ENCODE results near the gene RPS6KB1.
"Not testable (repeated sequence)": the region's sequence is repeated elsewhere in the genome, so short reads cannot be mapped to it uniquely, and the experiment has no call there.

RPS6KB1 gene

GRCh38 chr17:59892924-59893675 lies at the start of gene RPS6KB1, which contains the start of gene TUBD1:
RPS6KB1 (plus strand) TSS chr17:59893121; CDS start chr17:59893185, 64 bp downstream.
TUBD1 (minus strand) TSS chr17:59892943; CDS start chr17:59891002, 1,941 bp downstream.
- in situ Hi-C loops (cut with HindIII; ENCODE audit: low sequenced_read_pairs) = no loop called here

DNA sequence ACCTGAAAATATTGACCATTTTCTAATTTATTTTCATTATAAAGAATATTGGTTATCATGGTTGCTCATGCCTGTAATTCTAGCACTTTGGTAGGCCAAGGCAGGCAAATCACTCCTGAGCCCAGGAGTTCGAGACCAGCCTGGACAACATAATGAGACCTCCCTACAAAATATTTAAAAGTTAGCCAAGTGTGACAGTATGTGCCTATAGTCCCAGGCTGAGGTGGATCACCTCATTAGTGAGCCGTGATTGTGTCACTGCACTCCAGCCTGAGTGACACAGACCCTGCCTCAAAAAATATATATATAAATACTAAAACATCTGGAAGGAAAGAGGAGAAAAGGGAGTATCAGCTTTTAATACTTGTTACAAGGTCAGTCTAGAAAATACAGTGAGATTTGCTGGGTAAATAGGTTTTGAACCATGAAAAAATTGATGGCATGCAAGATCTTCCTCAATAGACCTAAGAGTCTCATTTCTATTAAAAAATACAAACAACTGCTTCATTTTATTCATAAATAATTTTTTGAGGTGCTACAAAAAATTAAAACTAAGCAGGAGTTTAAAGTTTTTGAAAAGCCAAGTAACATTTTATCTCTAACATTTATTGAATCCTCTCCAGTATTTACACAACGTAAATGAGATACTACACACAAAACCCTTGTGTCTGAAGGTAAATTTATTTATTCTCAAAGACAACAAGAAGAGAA lies 47.9 kb upstream of the RPS6KB1 start:
- in situ Hi-C loops (cut with HindIII; ENCODE audit: low sequenced_read_pairs) = loop anchor here (10.0 kb wide), 1 partner anchor 60 kb away; no protein-coding TSS in a partner anchor

- in situ Hi-C loops (cut with HindIII; ENCODE audit: low sequenced_read_pairs) = loop anchor here (10.0 kb wide), 1 partner anchor 61 kb away; no protein-coding TSS in a partner anchor
These were observed 47.1 kb upstream of the RPS6KB1 start for GRCh38 chr17:59845595-59846393.

DNA sequence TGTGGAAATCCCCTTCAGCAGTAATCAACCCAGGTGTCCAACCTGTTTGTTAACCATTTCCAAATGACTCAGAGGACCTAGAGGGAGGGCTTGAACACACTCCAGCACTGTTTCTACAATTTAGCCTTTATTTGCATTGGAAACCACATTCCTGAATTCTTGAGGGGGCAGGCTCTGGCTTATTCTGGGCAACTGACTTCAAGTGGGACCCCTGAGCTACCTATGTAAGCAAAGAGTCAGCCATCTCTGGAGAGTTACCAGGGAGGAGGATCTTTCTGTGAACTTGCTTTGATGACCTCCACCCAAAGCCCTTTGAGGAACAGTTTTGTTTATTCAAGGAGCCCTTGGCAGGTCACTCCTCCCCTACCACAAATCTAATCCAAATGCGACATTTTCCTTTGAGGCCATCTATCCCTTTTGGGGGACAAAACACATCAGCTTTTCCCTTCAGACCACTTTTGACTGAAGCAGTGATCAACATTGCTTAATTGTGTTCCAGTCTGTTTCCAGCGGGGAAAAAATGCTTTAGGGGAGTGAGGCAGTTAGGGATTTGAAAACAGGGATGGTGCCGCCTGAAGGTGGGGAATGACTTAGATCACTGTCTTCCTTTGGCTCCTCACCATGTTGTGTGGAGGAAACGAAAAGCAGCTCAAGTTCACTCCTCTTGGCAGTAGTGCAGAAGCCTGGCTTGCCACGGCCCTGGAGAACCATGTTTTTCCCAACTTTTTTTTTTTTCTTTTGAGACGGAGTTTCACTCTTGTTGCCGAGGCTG lies 46.3 kb upstream of the RPS6KB1 start:
- in situ Hi-C loops (cut with HindIII; ENCODE audit: low sequenced_read_pairs) = loop anchor here (10.0 kb wide), 1 partner anchor 62 kb away; no protein-coding TSS in a partner anchor

DNA sequence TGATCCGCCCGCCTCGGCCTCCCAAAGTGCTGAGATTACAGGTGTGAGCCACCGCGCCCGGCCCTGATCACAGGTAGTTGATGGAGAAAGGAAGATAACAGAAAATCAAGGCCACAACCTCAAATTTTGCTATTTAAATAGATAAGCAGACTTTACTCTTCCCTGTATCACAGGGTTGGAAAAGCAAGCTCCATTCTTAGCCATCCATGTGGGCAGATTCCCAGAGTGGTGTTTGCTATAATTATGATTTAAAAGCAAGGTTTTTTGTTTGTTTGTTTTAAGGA lies 44.6 kb upstream of the RPS6KB1 start:
- in situ Hi-C loops (cut with HindIII; ENCODE audit: low sequenced_read_pairs) = loop anchor here (10.0 kb wide), 1 partner anchor 64 kb away; no protein-coding TSS in a partner anchor

DNA sequence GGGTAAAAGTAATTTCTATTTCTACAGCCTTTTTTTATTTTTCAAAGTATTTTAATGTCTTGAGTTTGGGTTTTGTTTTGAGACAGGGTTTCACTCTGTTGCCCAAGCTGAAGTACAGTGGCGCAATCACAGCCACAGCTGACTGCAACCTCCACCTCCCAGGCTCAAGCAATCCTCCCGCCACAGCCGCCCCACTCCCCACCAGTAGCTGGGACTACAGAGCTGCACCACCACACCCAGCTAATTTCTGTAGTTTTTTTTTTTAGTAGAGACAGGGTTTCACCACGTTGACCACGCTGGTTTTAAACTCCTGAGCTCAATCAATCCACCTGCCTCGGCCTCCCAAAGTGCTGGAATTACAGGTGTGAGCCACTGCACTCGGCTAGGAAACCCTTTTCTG lies 44.1 kb upstream of the RPS6KB1 start:
- in situ Hi-C loops (cut with HindIII; ENCODE audit: low sequenced_read_pairs) = loop anchor here (10.0 kb wide), 1 partner anchor 64 kb away; no protein-coding TSS in a partner anchor

- in situ Hi-C loops (cut with HindIII; ENCODE audit: low sequenced_read_pairs) = not testable (repeated sequence)
These were observed 42.6 kb upstream of the RPS6KB1 start for GRCh38 chr17:59850311-59850710.

DNA sequence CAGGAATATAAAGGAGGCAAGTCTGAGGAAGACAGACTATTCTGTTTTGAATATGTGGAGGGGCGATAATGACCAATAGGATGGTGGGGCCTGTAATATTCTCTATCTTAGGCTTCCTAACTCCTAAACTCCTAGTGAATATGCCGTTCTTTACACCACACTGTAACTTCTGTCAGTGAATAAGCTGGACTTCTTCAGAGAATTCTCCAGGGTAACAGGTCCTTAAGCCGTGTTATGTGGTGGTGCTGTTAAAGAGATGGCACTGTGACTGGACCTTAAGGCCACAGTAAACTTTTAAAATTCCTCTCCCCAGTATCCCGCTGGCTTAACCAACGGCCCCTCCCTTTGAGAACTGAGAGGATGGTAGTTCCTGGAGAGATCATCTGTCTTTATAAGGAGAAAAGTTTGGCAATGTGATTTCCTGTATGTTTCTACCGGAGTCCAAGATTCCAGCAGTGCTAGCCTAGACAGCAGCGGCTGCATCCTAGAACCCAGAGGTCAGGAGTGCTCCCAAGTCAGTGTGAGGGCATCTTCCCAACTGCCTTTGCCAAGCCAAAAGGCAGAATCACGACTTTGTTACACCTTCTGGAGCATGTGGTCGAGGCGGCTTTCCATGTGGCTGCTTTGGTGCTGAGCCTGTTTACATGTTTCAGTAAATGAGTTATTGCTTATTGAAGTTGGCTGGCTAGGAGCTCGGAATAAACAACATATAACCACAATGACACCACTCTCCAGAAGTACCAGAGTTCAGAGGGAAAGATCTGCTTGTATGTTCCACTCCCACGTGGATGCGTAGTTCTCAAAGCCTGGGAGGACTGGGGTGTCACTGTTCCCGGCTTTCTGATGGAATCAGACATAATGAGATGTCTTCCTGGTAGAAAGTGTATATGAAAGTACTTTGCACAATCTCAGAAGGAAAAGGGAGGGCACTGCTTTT lies 41.2 kb upstream of the RPS6KB1 start:
- in situ Hi-C loops (cut with HindIII; ENCODE audit: low sequenced_read_pairs) = no loop called here

- in situ Hi-C loops (cut with HindIII; ENCODE audit: low sequenced_read_pairs) = not testable (repeated sequence)
These were observed 40.1 kb upstream of the RPS6KB1 start for GRCh38 chr17:59852847-59853167.

GRCh38 chr17:59853168-59853918 lies 39.6 kb upstream of the RPS6KB1 start:
- in situ Hi-C loops (cut with HindIII; ENCODE audit: low sequenced_read_pairs) = no loop called here

DNA sequence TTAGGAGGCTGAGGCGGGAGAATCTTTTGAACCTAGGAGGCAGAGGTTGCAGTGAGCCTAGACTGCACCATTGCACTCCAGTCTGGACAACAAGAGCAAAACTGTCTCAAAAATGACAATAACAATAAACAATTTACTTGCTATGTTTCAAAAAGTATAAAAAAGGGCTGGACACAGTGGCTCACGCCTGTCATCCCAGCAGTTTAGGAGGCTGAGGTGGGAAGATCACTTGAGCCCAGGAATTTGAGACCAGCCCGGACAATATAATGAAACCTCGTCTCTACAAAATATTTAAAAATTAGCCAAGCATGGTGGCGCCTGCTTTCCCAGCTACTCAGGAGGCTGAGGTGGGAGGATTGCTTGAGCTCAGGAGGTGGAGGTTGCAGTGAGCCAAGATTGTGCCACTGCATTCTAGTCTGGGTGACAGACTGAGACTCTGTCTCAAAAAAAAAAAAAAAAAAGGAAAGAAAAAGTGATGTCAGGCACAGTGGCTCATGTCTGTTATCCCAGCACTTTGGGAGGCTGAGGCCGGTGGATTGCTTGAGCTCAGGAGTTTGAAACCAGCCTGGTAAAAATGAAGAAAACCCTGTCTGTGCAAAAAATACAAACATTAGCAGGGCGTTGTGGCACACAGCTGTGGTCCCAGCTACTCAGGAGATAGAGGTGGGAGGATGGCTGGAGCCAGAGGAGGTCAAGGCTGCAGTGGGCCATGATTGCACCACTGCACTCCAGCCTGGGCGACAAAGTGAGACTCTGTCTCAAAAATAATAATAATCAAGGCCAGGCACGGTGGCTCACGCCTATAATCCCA lies 38.8 kb upstream of the RPS6KB1 start:
- in situ Hi-C loops (cut with HindIII; ENCODE audit: low sequenced_read_pairs) = not testable (repeated sequence)

DNA sequence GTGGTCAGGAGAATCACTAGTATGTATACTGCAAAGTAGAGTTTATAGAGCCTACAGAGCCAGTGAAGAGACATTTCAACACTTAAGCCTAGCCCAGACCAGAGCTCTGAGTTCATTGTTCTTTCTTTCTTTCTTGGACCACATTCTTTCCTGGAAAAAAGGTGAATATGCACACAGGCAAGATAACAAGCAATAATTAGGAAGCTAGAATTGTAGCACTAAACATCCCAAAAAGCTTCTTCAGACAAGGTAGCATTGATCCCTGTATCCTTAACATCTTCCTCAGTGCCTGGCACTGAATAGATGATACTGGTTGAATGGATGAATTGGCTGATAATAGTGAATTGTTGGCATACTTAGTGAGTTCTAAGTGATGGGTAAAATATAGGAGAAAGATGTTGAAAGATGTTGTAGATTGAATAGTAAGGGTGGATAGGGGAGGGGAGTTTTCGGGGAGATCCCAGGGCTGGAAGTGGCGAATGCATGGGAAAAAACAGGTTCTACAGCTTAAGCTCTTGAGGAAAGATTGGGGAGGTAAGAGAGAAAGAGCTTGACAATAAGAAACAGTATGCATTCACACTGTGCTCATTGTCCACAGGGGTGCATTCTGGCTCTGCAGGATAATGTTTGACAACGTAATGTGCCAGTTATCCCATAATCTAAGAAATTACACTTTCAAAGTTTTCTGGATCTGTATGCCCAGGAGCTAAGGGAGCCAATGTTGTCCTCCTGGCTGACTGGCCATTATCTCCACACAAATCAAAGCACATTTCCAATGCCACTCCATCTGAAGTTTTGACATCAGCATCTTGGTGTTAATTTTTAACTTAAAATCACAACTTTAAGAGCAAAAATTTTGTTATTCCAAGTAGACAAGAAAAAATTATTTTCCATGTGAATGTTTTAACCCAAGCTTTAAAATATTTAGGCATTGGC lies 35.8 kb upstream of the RPS6KB1 start:
- in situ Hi-C loops (cut with HindIII; ENCODE audit: low sequenced_read_pairs) = no loop called here

DNA sequence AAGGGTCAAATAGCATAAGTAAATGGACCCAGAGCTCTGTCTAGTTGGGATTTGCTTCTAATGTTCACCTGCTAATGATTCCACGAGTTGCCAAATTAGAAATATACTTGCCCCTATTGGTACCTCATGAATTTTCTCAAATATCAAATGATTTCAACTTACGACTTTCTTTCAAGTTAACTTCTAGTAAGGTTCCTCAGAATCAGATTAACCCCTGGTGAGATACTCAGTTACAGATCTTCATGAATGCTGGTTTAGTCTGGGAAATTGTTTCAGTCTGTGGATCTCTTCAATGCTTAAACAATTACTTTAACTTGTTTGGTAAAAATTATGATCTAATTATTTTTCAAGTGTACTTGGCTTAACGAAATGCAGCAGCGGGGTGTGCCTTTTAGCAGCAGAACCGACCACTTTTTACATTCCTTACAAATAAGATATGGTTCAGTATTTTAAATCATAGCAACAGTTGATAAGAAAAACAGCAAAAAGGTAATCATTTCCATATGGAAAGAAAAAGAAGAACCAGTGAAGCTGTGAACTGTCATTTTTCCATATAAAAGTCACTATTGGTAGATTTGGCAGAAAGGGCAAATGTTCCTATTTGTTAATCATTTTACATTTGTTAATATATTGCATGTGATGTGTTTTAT lies 34.6 kb upstream of the RPS6KB1 start:
- in situ Hi-C loops (cut with HindIII; ENCODE audit: low sequenced_read_pairs) = no loop called here

- in situ Hi-C loops (cut with HindIII; ENCODE audit: low sequenced_read_pairs) = no loop called here
These were observed 34.0 kb upstream of the RPS6KB1 start for GRCh38 chr17:59858932-59859331.

GRCh38 chr17:59859444-59860025 lies 33.4 kb upstream of the RPS6KB1 start:
- in situ Hi-C loops (cut with HindIII; ENCODE audit: low sequenced_read_pairs) = no loop called here

- in situ Hi-C loops (cut with HindIII; ENCODE audit: low sequenced_read_pairs) = no loop called here
These were observed 29.3 kb upstream of the RPS6KB1 start for GRCh38 chr17:59863616-59864015.

Data from endothelial cell of hepatic sinusoid (primary cell).